ENCODE data around the gene TDRD9. TPM values are rescaled to one million over a fixed set of nuclear protein-coding genes. Genes with fewer than 3 reads are reported as not detected.

TDRD9 gene
- total RNA-seq, 1 donor from 2014 or later = not detected

DNA sequence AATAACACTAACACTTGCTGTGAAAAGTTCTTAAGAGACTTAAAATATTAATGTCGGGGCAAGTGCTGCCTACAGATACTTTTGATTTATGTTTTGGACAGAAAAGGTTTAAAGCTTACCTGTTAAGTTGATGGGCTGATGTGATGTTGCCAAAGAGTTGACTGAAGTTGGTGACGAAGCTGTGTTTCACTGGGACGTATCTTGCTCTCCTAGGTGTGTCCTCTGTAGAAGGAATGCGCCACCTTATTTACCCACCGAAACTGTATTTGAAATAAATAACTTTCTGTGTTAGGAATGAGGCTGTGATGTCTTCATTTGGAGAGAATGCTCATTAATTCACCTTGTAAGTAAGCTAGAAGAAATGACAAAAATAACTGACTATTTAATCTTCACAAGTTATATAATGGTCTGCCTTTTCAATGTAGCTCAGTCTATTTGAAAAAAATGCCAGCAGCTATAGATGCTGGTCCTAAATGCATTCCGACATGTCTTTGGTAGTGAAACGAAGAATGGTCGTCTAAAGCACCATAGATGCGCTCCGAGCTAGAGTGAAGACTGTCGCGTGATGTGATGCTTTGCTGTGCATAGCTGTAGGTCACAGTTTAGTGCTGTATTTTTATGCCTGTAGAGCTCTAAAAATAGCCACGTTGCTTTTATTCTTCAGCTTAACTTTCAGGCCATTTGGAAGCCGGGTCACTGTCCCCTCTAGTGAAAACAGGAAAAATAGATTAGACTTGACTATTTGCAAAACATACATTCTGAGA, 13.9 kb downstream of the TDRD9 start, which contains the start of gene RD3L:
Gene RD3L, minus strand, starts transcription at position 557 of the 764 bp plus-strand sequence. CDS start 834 bp downstream, outside the sequence.
- peaks cover 21% of the 10 kb centered on the region for H3K27me3 Mint-ChIP-seq
- H3K27ac Mint-ChIP-seq = no peak within 1 kb of the TSS
- peaks cover 10% of the 10 kb centered on the region for H3K9me3 Mint-ChIP-seq (ENCODE audit: low read depth)
- no peaks in the 10 kb centered on the region for H3K4me1 Mint-ChIP-seq (ENCODE audit: low read depth)
- DNase-seq (ENCODE audit: low spot score, unreplicated experiment) = no peak
- H3K4me3 Mint-ChIP-seq (ENCODE audit: low read depth) = no peak within 1 kb of the TSS
- H3K36me3 Mint-ChIP-seq (ENCODE audit: insufficient read depth) = no peaks in the 10 kb centered on the region
- TF ChIP-seq, protein P1, sequence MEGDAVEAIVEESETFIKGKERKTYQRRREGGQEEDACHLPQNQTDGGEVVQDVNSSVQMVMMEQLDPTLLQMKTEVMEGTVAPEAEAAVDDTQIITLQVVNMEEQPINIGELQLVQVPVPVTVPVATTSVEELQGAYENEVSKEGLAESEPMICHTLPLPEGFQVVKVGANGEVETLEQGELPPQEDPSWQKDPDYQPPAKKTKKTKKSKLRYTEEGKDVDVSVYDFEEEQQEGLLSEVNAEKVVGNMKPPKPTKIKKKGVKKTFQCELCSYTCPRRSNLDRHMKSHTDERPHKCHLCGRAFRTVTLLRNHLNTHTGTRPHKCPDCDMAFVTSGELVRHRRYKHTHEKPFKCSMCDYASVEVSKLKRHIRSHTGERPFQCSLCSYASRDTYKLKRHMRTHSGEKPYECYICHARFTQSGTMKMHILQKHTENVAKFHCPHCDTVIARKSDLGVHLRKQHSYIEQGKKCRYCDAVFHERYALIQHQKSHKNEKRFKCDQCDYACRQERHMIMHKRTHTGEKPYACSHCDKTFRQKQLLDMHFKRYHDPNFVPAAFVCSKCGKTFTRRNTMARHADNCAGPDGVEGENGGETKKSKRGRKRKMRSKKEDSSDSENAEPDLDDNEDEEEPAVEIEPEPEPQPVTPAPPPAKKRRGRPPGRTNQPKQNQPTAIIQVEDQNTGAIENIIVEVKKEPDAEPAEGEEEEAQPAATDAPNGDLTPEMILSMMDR (IDR thresholded peaks at IDR 0.05; ENCODE audit: unreplicated experiment) = no peak

DNA sequence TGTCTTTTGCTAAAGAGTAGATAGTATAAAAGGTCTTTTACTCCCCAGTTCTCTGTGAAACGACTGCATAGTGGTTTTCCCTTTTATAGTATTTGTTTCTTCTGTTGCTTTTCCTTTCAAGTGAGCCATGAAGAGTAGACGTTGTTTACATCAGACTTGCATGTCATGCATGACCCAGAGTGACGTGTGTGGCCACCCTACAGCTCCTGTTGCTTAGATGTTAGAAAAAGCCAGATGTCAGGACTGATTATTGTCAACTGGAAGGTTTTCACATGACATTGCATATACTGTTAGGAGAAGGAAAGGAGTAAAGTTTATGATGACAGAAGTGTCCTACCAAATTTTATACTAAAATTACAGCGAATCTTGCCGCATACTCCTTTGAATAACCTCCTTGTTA, 15.4 kb downstream of the TDRD9 start:
- Mint-ChIP-seq H3K27me3 (peaks cover 21% of the 10 kb centered on the region), H3K4me3 (ENCODE audit: low read depth) (no peak overlapping the region), H3K27ac (no peak overlapping the region), H3K4me1 (ENCODE audit: low read depth) (no peaks in the 10 kb centered on the region), H3K9me3 (ENCODE audit: low read depth) (peaks cover 12% of the 10 kb centered on the region), H3K36me3 (ENCODE audit: insufficient read depth) (no peaks in the 10 kb centered on the region)
- TF ChIP-seq, protein P1 (IDR thresholded peaks at IDR 0.05; ENCODE audit: unreplicated experiment) = no peak
- no peak for DNase-seq (ENCODE audit: low spot score, unreplicated experiment)

DNA sequence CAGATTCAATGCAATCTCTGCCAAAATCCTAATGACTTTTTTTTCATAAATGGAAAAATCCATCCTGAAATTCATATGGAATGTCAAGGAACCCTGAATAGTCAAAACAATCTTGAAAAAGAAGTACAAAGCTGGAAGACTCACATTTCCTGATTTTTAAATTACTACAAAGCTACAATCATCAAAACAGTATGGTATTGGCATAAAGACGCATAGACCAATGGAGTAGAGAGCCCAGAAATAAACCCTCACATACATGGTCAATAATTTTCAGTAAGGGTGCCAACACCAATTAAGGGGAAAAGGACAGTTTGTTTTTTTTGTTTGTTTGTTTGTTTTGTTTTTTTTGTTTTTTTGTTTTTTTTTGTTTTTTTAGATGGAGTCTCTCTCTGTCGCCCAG, 18.7 kb downstream of the TDRD9 start:
- H3K4me3 Mint-ChIP-seq (ENCODE audit: low read depth) = no peak overlapping the region
- DNase-seq (ENCODE audit: low spot score, unreplicated experiment) = no peak
- H3K27ac Mint-ChIP-seq = no peak overlapping the region
- peaks cover 12% of the 10 kb centered on the region for H3K9me3 Mint-ChIP-seq (ENCODE audit: low read depth)
- peaks cover 29% of the 10 kb centered on the region for H3K27me3 Mint-ChIP-seq
- no peaks in the 10 kb centered on the region for H3K36me3 Mint-ChIP-seq (ENCODE audit: insufficient read depth)
- no peaks in the 10 kb centered on the region for H3K4me1 Mint-ChIP-seq (ENCODE audit: low read depth)
- TF ChIP-seq, protein P1 (IDR thresholded peaks at IDR 0.05; ENCODE audit: unreplicated experiment) = no peak

DNA sequence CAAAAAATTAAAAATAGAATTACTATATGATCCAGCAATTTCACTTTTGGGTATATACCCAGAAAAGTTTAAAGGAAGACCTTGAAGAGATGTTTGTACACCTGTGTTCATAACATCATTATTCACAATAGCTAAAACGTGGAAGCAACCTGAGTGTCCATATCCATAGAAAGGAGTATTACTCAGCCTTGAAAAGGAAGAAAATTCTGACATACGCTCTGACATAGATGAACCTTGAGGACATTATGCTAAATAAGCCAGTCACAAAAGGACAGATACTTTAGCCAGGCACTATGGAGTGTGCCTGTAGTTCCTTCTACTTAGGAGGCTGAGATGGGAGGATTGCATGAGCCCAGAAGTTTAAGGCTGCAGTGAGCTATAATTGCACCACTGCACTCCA, 20.2 kb downstream of the TDRD9 start:
- Mint-ChIP-seq H3K9me3 (ENCODE audit: low read depth) (peaks cover 12% of the 10 kb centered on the region), H3K27ac (no peak overlapping the region), H3K4me3 (ENCODE audit: low read depth) (no peak overlapping the region), H3K4me1 (ENCODE audit: low read depth) (no peaks in the 10 kb centered on the region), H3K27me3 (peaks cover 25% of the 10 kb centered on the region), H3K36me3 (ENCODE audit: insufficient read depth) (no peaks in the 10 kb centered on the region)
- TF ChIP-seq, protein P1 (IDR thresholded peaks at IDR 0.05; ENCODE audit: unreplicated experiment) = no peak
- DNase-seq (ENCODE audit: low spot score, unreplicated experiment) = no peak

DNA sequence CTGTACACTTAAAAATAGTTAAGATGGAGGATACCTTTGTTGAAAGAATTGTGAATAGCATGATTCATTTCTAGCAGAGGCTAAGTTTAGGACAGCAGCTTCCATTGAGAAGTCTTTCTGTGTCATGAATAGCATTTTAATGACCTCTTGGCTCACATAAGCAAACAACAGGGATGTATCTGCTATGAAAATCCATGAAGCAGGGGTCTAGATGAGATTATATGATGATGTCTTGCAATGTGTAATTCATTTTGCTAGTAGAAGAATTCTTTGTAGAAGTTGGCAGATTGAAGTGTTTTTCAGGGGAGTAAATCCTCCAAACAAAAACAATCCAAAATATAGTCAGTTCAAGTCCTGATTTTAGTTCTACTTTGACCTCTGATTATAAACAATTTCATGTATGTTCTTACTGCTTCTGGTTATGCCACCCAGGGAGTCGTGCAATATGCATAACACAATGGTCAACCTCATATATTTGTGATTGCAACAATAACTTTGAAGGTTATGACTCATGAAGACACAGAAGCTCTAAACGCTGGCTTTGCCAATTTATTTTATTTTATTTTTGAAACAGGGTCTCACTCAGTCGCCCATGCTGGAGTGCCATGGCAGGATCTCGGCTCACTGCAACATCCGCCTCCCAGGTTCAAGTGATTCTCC, 21.0 kb downstream of the TDRD9 start:
- no peak for DNase-seq (ENCODE audit: low spot score, unreplicated experiment)
- peaks cover 14% of the 10 kb centered on the region for H3K9me3 Mint-ChIP-seq (ENCODE audit: low read depth)
- no peak overlapping the region for H3K4me3 Mint-ChIP-seq (ENCODE audit: low read depth)
- TF ChIP-seq, protein P1 (IDR thresholded peaks at IDR 0.05; ENCODE audit: unreplicated experiment) = no peak
- H3K27ac Mint-ChIP-seq = no peak overlapping the region
- H3K4me1 Mint-ChIP-seq (ENCODE audit: low read depth) = no peaks in the 10 kb centered on the region
- H3K27me3 Mint-ChIP-seq = peaks cover 25% of the 10 kb centered on the region
- no peaks in the 10 kb centered on the region for H3K36me3 Mint-ChIP-seq (ENCODE audit: insufficient read depth)
